T-helper 1 cell treated with Interleukin-12 subunit alpha and Interleukin-12 subunit beta and Interleukin-4 antibody, amounts not matched to agents 30 μg/mL and 1 μg/mL, for 36 hours (primary cell): ENCODE results near the gene PRDM4.
"Not testable (repeated sequence)": the region's sequence is repeated elsewhere in the genome, so short reads cannot be mapped to it uniquely, and the experiment has no call there.

Source experiments
- H3K27ac Mint-ChIP-seq: one replicate; pipeline ENCODE4 v1.8.0; 2021; ENCODE audit warnings: mild to moderate bottlenecking, mixed read lengths
- H3K27me3 Mint-ChIP-seq: one replicate; pipeline ENCODE4 v1.8.0; 2021; ENCODE audit warnings: low read depth, mixed read lengths
- H3K36me3 Mint-ChIP-seq: one replicate; pipeline ENCODE4 v1.8.0; 2021; ENCODE audit warnings: low read depth, mixed read lengths
- H3K4me1 Mint-ChIP-seq: one replicate; pipeline ENCODE4 v1.8.0; 2021; ENCODE audit warnings: low read depth, mixed read lengths
- H3K4me3 Mint-ChIP-seq: one replicate; pipeline ENCODE4 v1.8.0; 2021; ENCODE audit warnings: mild to moderate bottlenecking, moderate library complexity, mixed read lengths
- H3K9me3 Mint-ChIP-seq: one replicate; pipeline ENCODE4 v1.8.0; 2021; ENCODE audit warnings: mixed read lengths

PRDM4 gene

DNA sequence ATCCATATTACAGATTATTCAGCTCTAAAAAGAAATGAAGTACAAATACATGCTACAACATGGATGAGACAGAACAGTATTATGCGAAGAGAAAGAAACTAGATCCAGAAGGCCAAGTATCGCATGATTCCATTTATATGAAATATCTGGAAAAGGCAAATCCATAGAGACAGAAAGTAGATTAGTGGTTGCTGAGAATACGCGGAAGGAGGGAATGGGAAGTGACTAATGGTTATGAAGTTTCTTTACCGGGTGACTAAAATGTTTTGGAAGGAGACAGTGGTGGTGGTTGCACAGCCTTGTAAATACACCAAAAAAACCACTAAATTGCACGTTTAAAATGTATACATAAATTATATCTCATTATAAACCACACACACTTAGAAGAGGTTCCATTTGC, 12.5 kb downstream of the PRDM4 start:
- Mint-ChIP-seq H3K36me3 (peaks cover 33% of the 10 kb centered on the region), H3K27ac (no peak overlapping the region), H3K4me3 (no peak overlapping the region), H3K27me3 (no peaks in the 10 kb centered on the region), H3K4me1 (no peaks in the 10 kb centered on the region), H3K9me3 (no peaks in the 10 kb centered on the region)

DNA sequence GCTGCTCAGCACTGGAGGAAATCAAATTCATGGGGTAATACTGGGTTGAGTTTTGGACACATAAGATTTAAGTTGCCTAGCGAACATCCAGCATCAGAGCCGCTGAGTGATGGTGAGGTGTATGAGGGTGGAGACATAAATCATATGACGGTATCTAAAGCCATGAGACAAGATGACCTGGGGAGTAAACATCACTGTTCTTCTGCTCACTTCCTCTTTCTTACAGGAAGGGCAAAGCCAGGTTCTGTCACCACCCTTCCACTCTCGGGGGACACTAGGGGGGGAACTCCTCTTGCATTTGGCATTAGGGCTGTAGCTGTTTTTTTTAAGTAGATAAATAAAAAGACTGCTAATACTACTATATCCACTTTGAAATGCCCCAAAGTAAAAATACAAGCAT, 24.0 kb downstream of the PRDM4 start:
- no peaks in the 10 kb centered on the region for H3K9me3 Mint-ChIP-seq
- H3K36me3 Mint-ChIP-seq: peaks cover 69% of the 10 kb centered on the region
- peaks cover 9% of the 10 kb centered on the region for H3K4me1 Mint-ChIP-seq
- H3K27me3 Mint-ChIP-seq: no peaks in the 10 kb centered on the region
- no peak overlapping the region for H3K27ac Mint-ChIP-seq
- H3K4me3 Mint-ChIP-seq: no peak overlapping the region

DNA sequence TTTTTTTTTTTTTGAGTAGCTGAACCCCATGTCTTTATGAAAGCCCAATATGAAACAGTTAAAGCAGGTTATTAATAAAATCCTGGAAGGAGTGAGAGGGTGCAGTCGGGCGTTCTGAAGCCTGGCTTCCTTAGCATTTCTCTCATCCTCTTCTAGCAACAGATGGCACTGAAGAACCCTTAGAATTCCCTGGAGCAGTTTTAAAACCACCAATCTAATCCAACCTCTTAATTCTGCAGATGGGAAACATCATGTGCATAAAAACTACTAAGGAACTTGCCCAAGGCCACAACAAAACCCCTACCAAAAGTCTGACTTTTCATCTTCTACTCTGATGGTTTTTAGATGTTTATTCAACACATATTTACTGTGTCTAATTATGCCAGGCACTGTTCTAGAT, 25.2 kb downstream of the PRDM4 start:
- H3K36me3 Mint-ChIP-seq: peaks cover 58% of the 10 kb centered on the region
- H3K4me1 Mint-ChIP-seq: peaks cover 9% of the 10 kb centered on the region
- no peak overlapping the region for H3K4me3 Mint-ChIP-seq
- H3K27ac Mint-ChIP-seq: no peak overlapping the region
- H3K9me3 Mint-ChIP-seq: no peaks in the 10 kb centered on the region
- H3K27me3 Mint-ChIP-seq: no peaks in the 10 kb centered on the region

DNA sequence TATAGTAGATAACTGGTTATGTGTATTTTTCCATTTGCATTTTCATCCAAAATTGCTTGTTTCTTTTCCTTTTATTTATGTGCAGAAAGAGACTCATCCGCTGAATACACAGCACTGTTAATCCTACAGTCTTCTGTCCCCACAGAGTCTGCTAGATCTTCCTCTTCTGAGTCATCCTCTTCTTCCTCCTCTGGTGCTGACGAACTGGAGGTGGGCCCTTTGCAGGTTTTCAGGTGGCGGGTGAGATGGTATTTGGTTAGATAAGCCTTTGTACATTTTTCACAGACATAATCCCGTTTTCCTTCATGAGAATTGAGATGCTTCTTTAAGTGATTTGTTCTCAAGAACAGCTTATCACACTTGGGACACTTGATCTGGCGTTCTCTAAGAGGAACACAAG, 26.8 kb downstream of the PRDM4 start:
- no peaks in the 10 kb centered on the region for H3K9me3 Mint-ChIP-seq
- no peaks in the 10 kb centered on the region for H3K27me3 Mint-ChIP-seq
- H3K36me3 Mint-ChIP-seq: peaks cover 50% of the 10 kb centered on the region
- no peak overlapping the region for H3K4me3 Mint-ChIP-seq
- H3K4me1 Mint-ChIP-seq: peaks cover 9% of the 10 kb centered on the region
- H3K27ac Mint-ChIP-seq: no peak overlapping the region

DNA sequence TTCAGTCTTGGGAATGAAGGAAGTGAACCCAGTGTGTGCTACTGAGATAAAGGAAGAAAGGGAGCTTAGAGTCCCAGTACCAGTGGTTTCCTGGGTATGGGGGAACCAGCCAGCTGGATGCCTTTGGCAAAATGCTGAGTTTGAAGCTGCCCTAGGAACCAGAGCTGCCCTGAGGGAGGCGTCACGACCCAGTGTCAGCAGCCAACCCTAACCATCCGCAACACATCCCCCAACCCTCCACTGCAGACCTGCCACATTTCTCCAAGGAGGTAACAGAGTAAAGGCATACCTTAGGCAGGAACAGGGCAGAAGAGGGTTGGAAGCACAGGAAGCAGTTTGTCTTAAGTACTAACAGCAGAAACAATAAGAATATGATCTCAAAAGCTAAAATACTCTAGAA, 28.6 kb downstream of the PRDM4 start:
- peaks cover 8% of the 10 kb centered on the region for H3K4me1 Mint-ChIP-seq
- H3K4me3 Mint-ChIP-seq: no peak overlapping the region

DNA sequence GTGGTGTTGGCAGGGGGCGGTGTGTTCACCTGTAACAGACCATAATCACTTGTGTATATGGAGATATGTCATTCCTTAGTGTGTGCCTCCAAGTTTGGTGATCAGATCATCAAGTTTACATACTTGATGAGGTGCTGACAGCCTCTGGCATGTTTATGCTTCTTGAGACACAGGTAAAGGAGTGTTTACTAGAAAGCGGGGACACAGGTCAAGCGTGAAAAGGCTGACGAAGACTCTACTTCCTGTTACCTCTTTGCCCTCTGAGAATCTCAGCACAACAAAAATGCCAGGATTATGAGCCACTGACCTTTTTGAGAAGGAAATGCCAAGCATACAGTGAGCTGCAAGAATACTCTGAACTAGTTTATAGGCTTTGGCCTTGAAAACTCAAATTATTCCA, 29.6 kb downstream of the PRDM4 start:
- Mint-ChIP-seq H3K27ac (no peak overlapping the region), H3K4me1 (no peaks in the 10 kb centered on the region), H3K36me3 (peaks cover 24% of the 10 kb centered on the region), H3K4me3 (no peak overlapping the region), H3K27me3 (peaks cover 4% of the 10 kb centered on the region), H3K9me3 (peaks cover 4% of the 10 kb centered on the region)

More for the DNA sequence above, 28.6 kb downstream of the PRDM4 start:
- no peak overlapping the region for H3K27ac Mint-ChIP-seq
- H3K36me3 Mint-ChIP-seq: peaks cover 33% of the 10 kb centered on the region
- no peaks in the 10 kb centered on the region for H3K9me3 Mint-ChIP-seq
- no peaks in the 10 kb centered on the region for H3K27me3 Mint-ChIP-seq

DNA sequence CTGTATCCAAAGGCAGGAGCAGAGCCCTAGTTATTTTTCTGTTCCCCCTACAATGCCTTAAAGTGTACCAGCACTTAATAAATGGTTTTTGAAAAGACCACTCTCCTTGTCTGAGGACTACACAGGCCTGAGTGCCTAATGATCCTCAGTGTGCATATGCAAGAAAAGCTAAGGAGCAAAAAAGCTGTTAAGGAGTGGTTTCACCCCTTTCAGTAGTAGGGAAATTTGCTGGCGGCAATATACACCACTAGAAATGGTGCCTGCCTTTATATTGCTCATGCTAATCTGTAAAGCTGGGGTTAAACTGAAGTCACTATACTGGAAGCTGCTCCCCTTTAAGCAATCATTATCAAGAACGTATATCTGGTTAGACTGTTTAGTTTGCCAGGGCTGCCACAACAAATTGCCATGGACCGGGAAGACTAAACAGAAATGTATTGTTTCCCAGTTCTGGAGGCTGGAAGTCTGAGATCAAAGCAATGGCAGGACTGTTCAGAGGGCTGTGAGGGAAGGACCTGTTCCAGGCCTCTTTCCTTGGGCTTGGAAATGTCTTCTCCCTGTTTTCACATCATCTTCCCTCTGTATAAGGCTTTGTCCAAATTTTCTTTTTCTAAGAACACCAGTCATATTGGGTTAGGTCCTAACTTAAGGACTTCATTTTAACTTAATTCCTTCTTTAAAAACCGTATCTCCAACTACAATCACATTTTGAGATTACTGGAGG, 30.2 kb downstream of the PRDM4 start:
- Mint-ChIP-seq H3K36me3 (peaks cover 19% of the 10 kb centered on the region), H3K4me3 (no peak overlapping the region), H3K27ac (no peak overlapping the region), H3K27me3 (peaks cover 5% of the 10 kb centered on the region), H3K4me1 (no peaks in the 10 kb centered on the region), H3K9me3 (peaks cover 5% of the 10 kb centered on the region)

DNA sequence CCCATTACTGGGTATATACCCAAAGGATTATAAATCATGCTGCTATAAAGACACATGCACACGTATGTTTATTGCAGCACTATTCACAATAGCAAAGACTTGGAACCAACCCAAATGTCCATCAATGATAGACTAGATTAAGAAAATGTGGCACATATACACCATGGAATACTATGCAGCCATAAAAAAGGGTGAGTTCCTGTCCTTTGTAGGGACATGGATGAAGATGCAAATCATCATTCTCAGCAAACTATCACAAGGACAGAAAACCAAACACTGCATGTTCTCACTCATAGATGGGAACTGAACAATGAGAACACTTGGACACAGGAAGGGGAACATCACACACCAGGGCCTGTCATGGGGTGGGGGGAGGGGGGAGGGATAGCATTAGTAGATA, 33.2 kb downstream of the PRDM4 start:
- not testable (repeated sequence) for H3K27me3 Mint-ChIP-seq, H3K9me3 Mint-ChIP-seq, H3K4me3 Mint-ChIP-seq, H3K27ac Mint-ChIP-seq, H3K36me3 Mint-ChIP-seq, H3K4me1 Mint-ChIP-seq

DNA sequence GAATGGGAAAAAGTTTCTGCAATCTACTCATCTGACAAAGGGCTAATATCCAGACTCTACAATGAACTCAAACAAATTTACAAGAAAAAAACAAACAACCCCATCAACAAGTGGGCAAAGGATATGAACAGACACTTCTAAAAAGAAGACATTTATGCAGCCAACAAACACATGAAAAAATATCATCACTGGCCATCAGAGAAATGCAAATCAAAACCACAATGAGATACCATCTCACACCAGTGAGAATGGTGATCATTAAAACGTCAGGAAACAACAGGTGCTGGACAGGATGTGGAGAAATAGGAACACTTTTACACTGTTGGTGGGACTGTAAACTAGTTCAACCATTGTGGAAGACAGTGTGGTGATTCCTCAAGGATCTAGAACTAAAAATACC, 33.6 kb downstream of the PRDM4 start:
- not testable (repeated sequence) for H3K27me3 Mint-ChIP-seq, H3K4me1 Mint-ChIP-seq, H3K4me3 Mint-ChIP-seq, H3K27ac Mint-ChIP-seq, H3K36me3 Mint-ChIP-seq, H3K9me3 Mint-ChIP-seq

DNA sequence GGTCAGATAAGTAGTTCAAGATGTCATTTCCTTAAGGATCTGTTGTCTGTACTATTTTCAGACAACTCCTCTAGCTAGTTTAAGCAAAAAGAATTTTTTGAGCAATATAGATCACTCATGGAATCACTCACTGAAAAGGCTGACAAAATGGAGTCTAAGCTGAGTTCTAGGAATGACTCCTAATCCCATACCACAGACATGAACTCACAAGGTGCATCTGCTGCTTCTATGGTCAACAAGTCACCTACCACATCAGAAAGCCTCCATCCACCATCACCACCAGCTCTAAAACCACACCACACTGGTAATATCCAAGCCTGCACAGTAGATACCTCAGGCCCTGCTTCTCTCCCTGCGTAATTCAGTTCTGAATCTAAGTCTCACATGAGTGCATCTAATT, 42.3 kb downstream of the PRDM4 start:
- no peak overlapping the region for H3K27ac Mint-ChIP-seq
- H3K36me3 Mint-ChIP-seq: peaks cover 25% of the 10 kb centered on the region
- H3K4me3 Mint-ChIP-seq: no peak overlapping the region
- H3K4me1 Mint-ChIP-seq: peaks cover 2% of the 10 kb centered on the region
- H3K9me3 Mint-ChIP-seq: no peaks in the 10 kb centered on the region
- H3K27me3 Mint-ChIP-seq: no peaks in the 10 kb centered on the region

DNA sequence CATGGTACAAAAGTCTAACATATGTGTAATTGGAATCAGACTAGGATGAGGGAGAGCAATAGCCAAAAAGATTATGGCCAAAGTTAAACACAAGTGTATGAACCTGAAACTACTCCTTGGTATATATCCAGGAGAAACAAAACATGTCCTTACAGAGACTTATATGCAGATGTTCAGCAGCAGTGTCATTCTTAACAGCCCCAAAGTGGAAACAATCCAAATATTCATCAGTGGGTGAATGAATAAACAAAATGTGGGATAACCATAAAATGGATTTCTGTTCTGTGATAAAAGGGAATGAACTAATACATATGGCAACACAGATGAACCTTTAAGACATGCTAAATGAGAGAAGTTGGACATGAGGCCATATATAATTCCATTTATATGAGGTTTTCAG, 45.2 kb downstream of the PRDM4 start:
- Mint-ChIP-seq H3K4me3 (no peak overlapping the region), H3K36me3 (peaks cover 42% of the 10 kb centered on the region), H3K27me3 (no peaks in the 10 kb centered on the region), H3K27ac (no peak overlapping the region), H3K9me3 (no peaks in the 10 kb centered on the region), H3K4me1 (peaks cover 2% of the 10 kb centered on the region)

DNA sequence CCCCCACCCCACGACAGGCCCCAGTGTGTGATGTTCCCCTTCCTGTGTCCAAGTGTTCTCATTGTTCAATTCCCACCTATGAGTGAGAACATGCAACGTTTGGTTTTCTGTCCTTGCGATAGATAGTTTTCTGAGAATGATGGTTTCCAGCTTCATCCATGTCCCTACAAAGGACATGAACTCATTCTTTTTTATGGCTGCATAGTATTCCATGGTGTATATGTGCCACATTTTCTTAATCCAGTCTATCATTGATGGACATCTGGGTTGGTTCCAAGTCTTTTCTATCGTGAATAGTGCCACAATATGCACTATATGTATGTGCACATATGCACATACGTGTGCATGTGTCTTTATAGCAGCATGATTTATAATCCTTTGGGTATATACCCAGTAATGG, 55.4 kb downstream of the PRDM4 start:
- H3K27ac Mint-ChIP-seq, H3K27me3 Mint-ChIP-seq, H3K9me3 Mint-ChIP-seq, H3K4me1 Mint-ChIP-seq, H3K4me3 Mint-ChIP-seq: not testable (repeated sequence)
- H3K36me3 Mint-ChIP-seq: peaks cover 69% of the 10 kb centered on the region

DNA sequence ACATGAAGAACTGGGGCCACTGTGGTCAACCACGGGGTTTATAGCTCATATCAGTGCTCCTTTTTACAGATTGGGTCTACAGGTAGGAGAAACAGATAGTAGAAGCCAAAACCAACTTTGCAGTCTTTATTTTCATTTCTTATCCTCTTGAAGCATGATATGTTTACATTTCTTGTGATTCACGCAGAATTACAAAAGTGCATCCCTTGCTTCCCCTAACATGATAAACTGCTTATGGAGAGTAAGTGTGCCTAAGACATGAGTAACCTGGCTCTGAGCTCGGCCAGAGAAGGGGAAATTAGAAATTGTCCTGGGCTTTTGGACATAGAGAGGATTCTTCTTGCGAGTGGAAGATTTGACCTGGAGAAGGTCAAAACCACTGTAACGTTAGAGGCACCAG, 56.9 kb downstream of the PRDM4 start:
- H3K4me3 Mint-ChIP-seq: no peak overlapping the region
- peaks cover 76% of the 10 kb centered on the region for H3K36me3 Mint-ChIP-seq
- H3K4me1 Mint-ChIP-seq: no peaks in the 10 kb centered on the region
- H3K27me3 Mint-ChIP-seq: no peaks in the 10 kb centered on the region
- H3K27ac Mint-ChIP-seq: no peak overlapping the region
- peaks cover 15% of the 10 kb centered on the region for H3K9me3 Mint-ChIP-seq

DNA sequence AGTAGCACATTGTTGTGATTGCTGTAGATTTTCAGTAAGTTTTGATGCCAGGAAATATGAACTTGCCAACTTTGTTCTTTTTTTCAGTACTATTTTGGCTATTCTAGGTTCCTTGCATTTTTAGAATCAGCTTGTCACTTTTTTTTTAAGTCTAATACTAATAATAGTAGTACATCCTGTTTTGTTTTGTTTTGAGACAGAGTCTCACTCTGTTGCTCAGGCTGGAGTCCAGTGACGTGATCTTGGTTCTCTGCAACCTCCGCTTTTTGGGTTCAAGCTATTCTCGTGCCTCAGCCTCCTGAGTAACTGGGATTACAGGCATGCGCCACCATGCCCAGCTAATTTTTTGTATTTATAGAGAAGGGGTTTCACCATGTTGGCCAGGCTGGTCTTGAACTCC, 58.8 kb downstream of the PRDM4 start:
- Mint-ChIP-seq H3K4me1 (no peaks in the 10 kb centered on the region), H3K36me3 (peaks cover 74% of the 10 kb centered on the region), H3K4me3 (no peak overlapping the region), H3K27me3 (no peaks in the 10 kb centered on the region), H3K27ac (no peak overlapping the region), H3K9me3 (peaks cover 15% of the 10 kb centered on the region)

DNA sequence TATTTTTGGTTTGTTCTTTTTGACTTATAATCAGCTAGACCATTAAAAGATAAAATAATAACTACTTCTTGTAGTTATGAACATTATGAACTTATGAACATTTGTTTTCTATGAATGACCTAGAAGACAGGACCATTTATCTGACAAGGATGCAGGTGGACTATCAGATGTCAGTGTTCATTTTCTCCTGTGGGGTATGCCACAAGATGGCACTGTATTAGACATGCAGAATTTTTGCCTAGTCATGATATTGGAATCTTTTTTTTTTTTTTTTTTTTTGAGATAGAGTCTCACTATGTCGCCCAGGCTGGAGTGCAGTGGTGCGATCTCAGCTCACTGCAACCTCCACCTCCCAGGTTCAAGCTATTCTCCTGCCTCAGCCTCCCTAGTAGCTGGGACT, 65.2 kb downstream of the PRDM4 start:
- H3K4me1 Mint-ChIP-seq, H3K4me3 Mint-ChIP-seq, H3K27me3 Mint-ChIP-seq, H3K9me3 Mint-ChIP-seq, H3K27ac Mint-ChIP-seq: not testable (repeated sequence)
- peaks cover 59% of the 10 kb centered on the region for H3K36me3 Mint-ChIP-seq
